ENCODE measurements around the gene C13orf46.

DNA sequence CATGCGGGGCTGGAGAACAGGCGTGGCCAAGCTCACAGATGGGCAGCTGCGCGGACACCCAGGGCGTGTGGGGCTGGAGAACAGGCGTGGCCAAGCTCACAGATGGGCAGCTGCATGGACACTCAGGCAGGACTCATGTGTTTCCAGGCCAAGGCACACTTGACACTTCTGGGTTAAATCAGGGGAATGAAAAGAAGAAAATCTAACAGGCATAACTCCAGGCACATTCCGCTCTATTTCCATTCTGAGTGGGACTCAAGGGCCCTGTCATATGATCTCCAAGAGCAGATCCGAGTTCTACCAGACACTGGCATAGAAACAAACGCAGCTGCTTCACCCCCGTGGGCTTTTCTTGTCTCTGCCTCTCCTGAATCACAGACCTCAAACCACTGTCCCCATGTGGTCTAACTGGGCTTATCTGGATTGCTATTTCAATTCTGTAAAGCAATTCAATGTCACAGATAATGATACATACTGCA is 17.4 kb upstream of the C13orf46 start:
- TF ChIP-seq SUZ12 (IDR thresholded peaks at IDR 0.05; ENCODE audit: extremely low read depth, insufficient read depth, insufficient read length) (no peak), YY1 (IDR thresholded peaks at IDR 0.05; ENCODE audit: insufficient read depth, insufficient read length) (no peak)
